H1 (cell line): ENCODE data around the gene FCN3. TPM values are rescaled to one million over a fixed set of nuclear protein-coding genes. Genes with fewer than 3 reads are reported as not detected.

Experiments used
- CTCF ChIA-PET: fragments of 300-600 bp; sonication (Branson Sonifier 250); formaldehyde crosslinking; loops from one replicate; lab custom pipeline; 2021; ENCODE audit not compliant: partially characterized antibody; lab: Charles Lee
- POLR2A ChIA-PET: fragments of 300-600 bp; sonication (Branson Sonifier 250); formaldehyde crosslinking; loops from one replicate; lab custom pipeline; 2021; ENCODE audit warnings: inconsistent platforms; ENCODE audit not compliant: partially characterized antibody; lab: Charles Lee
- DNase-seq, 2 experiments: peaks; one replicate each; pipeline versions ENCODE4 v3.0.0 to v3.0.0-alpha.2; 2010 to 2022; ENCODE audit warnings: low spot score in 2 of 2, low read depth in 1 of 2, mixed read lengths in 1 of 2
- FAIRE-seq: peaks from 2 replicates; lab custom pipeline; 2011; peaks lifted over from hg19 to GRCh38; lab: Jason Lieb, UNC
- H2AFZ ChIP-seq: 2 replicates; pipeline ENCODE4 v1.8.1; 2012; ENCODE audit warnings: low read length, inconsistent platforms
- H2AK5ac ChIP-seq: 2 replicates; pipeline ENCODE4 v1.6.1; 2013; ENCODE audit warnings: low read depth, low read length
- H2BK120ac ChIP-seq: replicated peaks from 2 replicates; pipeline ENCODE3; 2013; ENCODE audit warnings: low read depth, low read length, inconsistent platforms
- H2BK12ac ChIP-seq: 2 replicates; pipeline ENCODE4 v1.6.1; 2013; ENCODE audit warnings: low read depth, low read length
- H2BK15ac ChIP-seq: 2 replicates; pipeline ENCODE4 v1.6.1; 2013; ENCODE audit warnings: low read length
- H2BK20ac ChIP-seq: 2 replicates; pipeline ENCODE4 v1.6.1; 2013; ENCODE audit warnings: low read length
- H2BK5ac ChIP-seq: 2 replicates; pipeline ENCODE4 v1.6.1; 2013; ENCODE audit warnings: low read depth, low read length
- H3K14ac ChIP-seq: 2 replicates; pipeline ENCODE4 v1.6.1; 2013; ENCODE audit warnings: inconsistent platforms; ENCODE audit not compliant: insufficient read length
- H3K18ac ChIP-seq: 2 replicates; pipeline ENCODE4 v1.6.1; 2013; ENCODE audit warnings: low read length; ENCODE audit errors: extremely low read depth
- H3K23ac ChIP-seq: 2 replicates; pipeline ENCODE4 v1.6.1; 2013; ENCODE audit warnings: inconsistent platforms; ENCODE audit not compliant: insufficient read length
- H3K23me2 ChIP-seq: 2 replicates; pipeline ENCODE4 v1.6.1; 2013; ENCODE audit warnings: low read depth, low read length
- H3K27ac ChIP-seq: 2 replicates; pipeline ENCODE4 v1.6.1; 2011; ENCODE audit warnings: low read depth, low read length, inconsistent platforms
- H3K27me3 ChIP-seq, 4 experiments: replicated peaks in 1 of 4; 1 replicate in 1 of 4; 2 replicates in 3 of 4; pipeline versions ENCODE4 v1.6.1 to v1.8.1; 2011 to 2013; ENCODE audit warnings: low read length in 3 of 4, mild to moderate bottlenecking in 3 of 4, inconsistent platforms in 2 of 4, mixed read lengths in 2 of 4, moderate library complexity in 1 of 4; ENCODE audit not compliant: control insufficient read depth in 3 of 4, insufficient read depth in 3 of 4; ENCODE audit errors: extremely low read depth in 1 of 4
- H3K36me3 ChIP-seq, 4 experiments: 2 replicates each; pipeline versions ENCODE4 v1.6.1 to v1.8.1; 2011 to 2013; ENCODE audit warnings: mild to moderate bottlenecking in 4 of 4, low read length in 3 of 4, moderate library complexity in 2 of 4, control low read depth in 1 of 4, inconsistent platforms in 1 of 4; ENCODE audit not compliant: insufficient read depth in 4 of 4, control insufficient read depth in 2 of 4
- H3K4ac ChIP-seq: replicated peaks from 2 replicates; pipeline ENCODE3; 2013; ENCODE audit warnings: low read length, low read depth, mixed read lengths, inconsistent platforms; ENCODE audit not compliant: insufficient read length
- H3K4me1 ChIP-seq, 4 experiments: replicated peaks in 1 of 4; 1 replicate in 1 of 4; 2 replicates in 3 of 4; pipeline versions ENCODE4 v1.6.1 to v1.8.1; 2011 to 2013; ENCODE audit warnings: low read length in 3 of 4, inconsistent platforms in 2 of 4, mixed read lengths in 1 of 4; ENCODE audit not compliant: insufficient read depth in 4 of 4, control insufficient read depth in 3 of 4
- H3K4me2 ChIP-seq, 2 experiments: 2 replicates each; pipeline versions ENCODE4 v1.6.1 to v1.8.1; 2011 to 2013; ENCODE audit warnings: low read depth in 2 of 2, low read length in 2 of 2, control low read depth in 1 of 2, inconsistent platforms in 1 of 2, mild to moderate bottlenecking in 1 of 2; ENCODE audit not compliant: insufficient read depth in 1 of 2
- H3K4me3 ChIP-seq, 4 experiments: fragments of 200-600, 300-600 bp in 1 of 4; sonication (generic), shearing (Covaris generic), sonication (Bioruptor Twin) in 1 of 4; 2 replicates each; pipeline versions ENCODE4 v1.5.1 to v1.8.1; 2011 to 2016; ENCODE audit warnings: low read length in 4 of 4, low read depth in 3 of 4, control low read depth in 2 of 4, inconsistent platforms in 2 of 4, mild to moderate bottlenecking in 2 of 4, mixed read lengths in 1 of 4, moderate library complexity in 1 of 4; ENCODE audit not compliant: insufficient read depth in 2 of 4; ENCODE audit errors: extremely low read depth in 1 of 4
- H3K56ac ChIP-seq: replicated peaks from 2 replicates; pipeline ENCODE3; 2013; ENCODE audit warnings: low read depth, mild to moderate bottlenecking, mixed read lengths, low read length, inconsistent platforms; ENCODE audit not compliant: insufficient read length
- H3K79me1 ChIP-seq: 2 replicates; pipeline ENCODE4 v1.6.1; 2013; ENCODE audit warnings: low read depth, low read length, control low read depth
- H3K79me2 ChIP-seq, 2 experiments: 2 replicates each; pipeline versions ENCODE4 v1.6.1 to v1.8.1; 2012 to 2013; ENCODE audit warnings: low read length in 2 of 2, mild to moderate bottlenecking in 2 of 2, inconsistent platforms in 1 of 2; ENCODE audit not compliant: insufficient read depth in 2 of 2, control insufficient read depth in 1 of 2
- H3K9ac ChIP-seq, 4 experiments: replicated peaks in 1 of 4; 1 replicate in 1 of 4; 2 replicates in 3 of 4; pipeline versions ENCODE4 v1.6.1 to v1.8.1; 2011 to 2013; ENCODE audit warnings: low read depth in 3 of 4, low read length in 3 of 4, control low read depth in 2 of 4, mild to moderate bottlenecking in 2 of 4, moderate library complexity in 2 of 4, inconsistent platforms in 1 of 4; ENCODE audit errors: extremely low read depth in 1 of 4
- H3K9me3 ChIP-seq, 2 experiments: 2 replicates each; pipeline versions ENCODE4 v1.6.1 to v1.8.1; 2012 to 2013; ENCODE audit warnings: mild to moderate bottlenecking in 2 of 2, moderate library complexity in 2 of 2, control low read depth in 1 of 2, inconsistent platforms in 1 of 2, low read depth in 1 of 2, low read length in 1 of 2, mixed read lengths in 1 of 2; ENCODE audit not compliant: insufficient read depth in 2 of 2
- H4K20me1 ChIP-seq, 2 experiments: replicated peaks in 1 of 2; 2 replicates each; pipeline versions ENCODE3 to v1.8.1; 2011 to 2013; ENCODE audit warnings: inconsistent platforms in 2 of 2, low read length in 2 of 2, mild to moderate bottlenecking in 1 of 2; ENCODE audit not compliant: insufficient read depth in 2 of 2, control insufficient read depth in 1 of 2
- H4K5ac ChIP-seq: 2 replicates; pipeline ENCODE4 v1.6.1; 2013; ENCODE audit warnings: low read length, low read depth, mixed read lengths, inconsistent platforms; ENCODE audit not compliant: insufficient read length
- H4K8ac ChIP-seq: 2 replicates; pipeline ENCODE4 v1.8.0; 2013; ENCODE audit warnings: mild to moderate bottlenecking, moderate library complexity, low read length, inconsistent platforms; ENCODE audit not compliant: insufficient read depth; ENCODE audit errors: extremely low read depth
- H4K91ac ChIP-seq: replicated peaks from 2 replicates; pipeline ENCODE3; 2013; ENCODE audit warnings: low read length, mixed read lengths, inconsistent platforms; ENCODE audit not compliant: insufficient read length
- ASH2L ChIP-seq: fragments of 200-600, 300-600 bp; sonication (generic); IDR thresholded peaks from one replicate; pipeline ENCODE4 v1.7.1; 2017; ENCODE audit warnings: low read length
- GABPA ChIP-seq: IDR thresholded peaks from 2 replicates; pipeline ENCODE4 v1.6.1; 2011; ENCODE audit warnings: mild to moderate bottlenecking, low read length, moderate library complexity, borderline replicate concordance; ENCODE audit not compliant: insufficient read depth
- PHF8 ChIP-seq: fragments of 200-600 bp; sonication (generic); conservative IDR thresholded peaks from 2 replicates; pipeline ENCODE4 v1.7.1; 2012; ENCODE audit warnings: low read depth, mild to moderate bottlenecking, inconsistent platforms, low read length, moderate library complexity
- TBP ChIP-seq: IDR thresholded peaks from 2 replicates; pipeline ENCODE4 v1.6.1; 2011; ENCODE audit warnings: low read depth, low read length, improper control_type of control experiment
- WGBS, 2 experiments: shearing (Covaris generic) in 1 of 2; methylation state at CpG; one replicate each; pipeline versions ENCODE4 v1.1.6 to v1.1.7; 2013 to 2015; ENCODE audit warnings: low lambda C conversion rate in 2 of 2, mixed read lengths in 2 of 2, inconsistent platforms in 1 of 2, low coverage in 1 of 2, missing lambda C conversion rate in 1 of 2; ENCODE audit not compliant: insufficient replicate concordance in 2 of 2, insufficient coverage in 1 of 2, insufficient read length in 1 of 2; ENCODE audit errors: extremely low coverage in 1 of 2, missing lambda C conversion rate in 1 of 2; 5-methylcytosine and 5-hydroxymethylcytosine counted together
- polyA plus RNA-seq, 7 experiments: library from polyadenylated mRNA; depleted of rRNA in 3 of 7; stranded (reverse) in 5 of 7; unstranded in 2 of 7; fragments of >200 nt in 5 of 7; fragments of 200-250 nt in 2 of 7; gene quantifications; 1 replicate in 5 of 7; 2 replicates in 1 of 7; 4 replicates in 1 of 7; pipeline versions ENCODE4 v1.2.1 to v1.2.3, GENCODE V29; 2011 to 2013; ENCODE audit warnings: missing spikeins in 2 of 7, mixed read lengths in 2 of 7
- total RNA-seq: library from RNA; stranded (reverse); fragmentation: NEBNext Ultra II Directional; extraction: Animal tissue kit (Norgen Biotek cat#: 25700); gene quantifications from 2 replicates; pipeline ENCODE4 v1.2.1, GENCODE V29; 2021

Gene FCN3
- total and polyA plus RNA-seq, 2 of the 8 experiments (the other 6 are each of a cell fraction or from before 2014, with no cell fraction given) = 0.30 to 0.57 TPM

DNA sequence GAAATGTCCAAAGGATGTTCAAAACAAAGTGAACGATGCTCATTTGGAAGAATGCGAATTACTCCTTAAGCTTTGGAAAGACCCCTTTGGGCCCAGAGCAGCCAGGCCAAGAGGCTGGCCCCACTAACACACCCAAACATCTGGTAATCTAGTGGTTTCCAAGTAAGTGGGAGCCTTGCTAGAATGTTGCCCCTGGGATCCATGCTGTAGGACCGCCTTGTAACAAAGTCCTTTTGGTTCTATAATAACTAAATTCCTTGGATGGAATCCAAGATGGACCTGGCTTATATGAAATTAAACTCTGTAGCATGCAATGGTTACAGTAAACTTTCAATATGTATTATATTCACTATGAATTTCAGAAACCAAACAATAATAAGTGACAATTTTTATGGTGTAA is 43.1 kb upstream of the FCN3 start:
- Histone ChIP-seq H2BK5ac (no peak overlapping the region), H3K9ac (no peak overlapping the region), H2BK12ac (no peak overlapping the region), H4K5ac (no peak overlapping the region), H2BK15ac (no peak overlapping the region), H3K4me1 (peaks cover 5 to 12% (median 9%) of the 10 kb centered on the region in 4 experiments; a peak in 6 of 7 replicates), H4K20me1 (no peaks in the 10 kb centered on the region), H3K56ac (no peak overlapping the region), H4K8ac (no peak overlapping the region), H2AK5ac (no peak overlapping the region), H3K27me3 (no peaks in the 10 kb centered on the region), H4K91ac (no peak overlapping the region), H3K4ac (no peak overlapping the region), H3K23me2 (no peaks in the 10 kb centered on the region), H3K79me2 (peaks cover 0 to 3% of the 10 kb centered on the region in 2 experiments; a peak in 1 of 4 replicates), H2AFZ (no peak overlapping the region), H2BK20ac (no peak overlapping the region), H3K23ac (no peak overlapping the region), H3K27ac (no peak overlapping the region), H3K79me1 (no peaks in the 10 kb centered on the region; the same call in 1 of the 2 replicates), H3K9me3 (no peaks in the 10 kb centered on the region), H2BK120ac (no peak overlapping the region), H3K4me2 (no peak overlapping the region), H3K18ac (no peak overlapping the region), H3K36me3 (peaks cover 23 to 43% (median 36%) of the 10 kb centered on the region in 4 experiments)
- DNase-seq (no peak), FAIRE-seq (no peak)
- POLR2A ChIA-PET = interaction anchor here (0.6 to 0.9 kb wide), 3 partner anchors 17 to 186 kb away, joined by 3 read pairs; partner anchors contain the start of gene AHDC1
- CTCF ChIA-PET = interaction anchor here (0.6 to 37.8 kb wide), 11 partner anchors 16 to 190 kb away, joined by 3 to 863 read pairs (median 5); partner anchors contain the start of gene WASF2
- TF ChIP-seq PHF8 (no peak), ASH2L (no peak), GABPA (no peak), TBP (no peak)
- TF ChIP-seq, all 59 proteins: peak for 0
- Histone ChIP-seq H3K14ac (no peak overlapping the region), H3K4me3 (no peak overlapping the region)
- WGBS, 2 experiments = 98% methylated on average over 3 of the region's 3 CpGs; no CpG with 5 or more reads in 1 of the 2 experiments
